Urothelium cell line (cell line): Measurements from ENCODE around the gene GALNS.

Experiments used
- DNase-seq: peaks from one replicate; pipeline ENCODE4 v3.0.0; 2011; ENCODE audit warnings: low spot score, mixed read lengths
- FAIRE-seq: peaks from 2 replicates; lab custom pipeline; 2011; peaks lifted over from hg19 to GRCh38; lab: Jason Lieb, UNC

Gene GALNS

DNA sequence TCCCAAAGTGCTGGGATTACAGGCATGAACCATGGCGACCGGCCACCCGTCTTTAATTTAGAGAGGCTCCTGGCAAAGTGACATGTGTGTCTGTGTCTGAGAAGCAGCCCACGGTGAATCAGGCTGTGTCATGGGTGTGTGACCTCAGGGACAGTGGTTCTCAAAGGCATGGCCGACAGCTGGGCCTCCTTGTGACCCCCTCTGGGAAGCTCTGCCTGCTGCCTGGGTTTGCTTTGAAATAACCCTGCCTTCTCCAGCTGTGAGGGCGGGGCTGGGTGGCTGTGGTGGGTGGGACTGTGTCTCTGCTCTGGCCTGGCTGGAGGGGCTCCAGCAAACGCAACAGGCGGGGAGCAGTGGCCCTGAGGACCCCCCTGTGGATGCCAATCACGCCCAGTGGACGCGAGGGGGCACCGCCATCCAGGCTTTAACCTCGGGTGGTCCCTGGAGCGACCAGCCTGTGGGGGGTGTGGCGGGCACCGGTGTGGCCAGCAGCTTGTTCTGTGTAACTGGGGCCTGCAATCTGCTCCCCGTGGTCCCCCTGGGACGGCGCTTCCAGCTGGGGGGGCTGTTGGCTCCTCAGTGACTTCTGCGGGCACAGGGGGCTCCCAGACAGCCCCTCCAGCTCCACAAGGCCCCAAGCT lies 36.2 kb downstream of the GALNS start:
- no peak for FAIRE-seq
- no peak for DNase-seq

- DNase-seq (no peak), FAIRE-seq (no peak)
Measured at GRCh38 chr16:88819126-88819525, 37.6 kb downstream of the GALNS start.

- FAIRE-seq (no peak), DNase-seq (no peak)
Measured at GRCh38 chr16:88818575-88818874, 38.2 kb downstream of the GALNS start.

GRCh38 chr16:88817785-88818574 lies 38.8 kb downstream of the GALNS start:
- FAIRE-seq (no peak), DNase-seq (no peak)

DNA sequence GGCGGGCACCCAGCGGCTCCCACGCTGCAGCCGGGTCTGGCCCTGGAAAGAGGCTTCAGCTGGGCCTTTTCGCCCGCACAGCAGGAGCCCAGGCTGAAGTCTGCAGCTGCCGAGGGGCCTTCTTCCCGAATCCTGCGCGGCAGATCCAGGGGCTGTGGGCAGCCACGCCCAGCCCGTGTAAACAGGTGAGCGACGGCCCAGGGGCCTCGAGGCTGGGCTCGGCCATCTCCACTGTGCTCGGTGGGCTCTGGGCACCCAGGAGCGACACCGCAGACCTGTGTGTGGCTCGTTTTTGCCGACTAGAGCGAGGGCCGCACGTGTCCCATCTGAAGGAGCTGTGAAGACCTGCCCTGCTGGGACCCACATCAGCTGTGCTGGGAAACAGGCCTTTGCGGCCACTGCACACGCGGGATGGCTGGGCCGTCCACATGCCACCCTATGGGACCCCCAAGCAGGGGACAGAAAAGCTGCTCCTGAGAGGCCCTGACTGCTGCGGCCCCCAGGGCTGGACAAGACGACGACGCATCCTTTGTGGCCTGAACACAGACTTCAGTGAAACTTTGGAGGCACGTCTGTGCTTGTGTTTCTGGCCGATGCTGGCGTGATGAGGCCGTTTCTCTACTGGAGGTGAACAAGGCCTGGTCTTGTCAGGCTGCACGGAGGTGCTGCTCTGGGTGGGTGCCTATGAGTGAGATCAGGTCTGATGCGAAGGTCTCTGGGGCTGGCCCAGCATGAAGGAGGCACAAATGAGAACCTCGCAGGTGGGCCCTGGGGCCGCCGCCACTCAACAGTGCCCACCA lies 39.8 kb downstream of the GALNS start:
- DNase-seq (no peak), FAIRE-seq (no peak)

GRCh38 chr16:88815901-88816589 lies 40.7 kb downstream of the GALNS start:
- FAIRE-seq: peak; percentile 81
- DNase-seq: peak; percentile 52

- FAIRE-seq: no peak
Measured at GRCh38 chr16:88815227-88815626, 41.5 kb downstream of the GALNS start.

DNA sequence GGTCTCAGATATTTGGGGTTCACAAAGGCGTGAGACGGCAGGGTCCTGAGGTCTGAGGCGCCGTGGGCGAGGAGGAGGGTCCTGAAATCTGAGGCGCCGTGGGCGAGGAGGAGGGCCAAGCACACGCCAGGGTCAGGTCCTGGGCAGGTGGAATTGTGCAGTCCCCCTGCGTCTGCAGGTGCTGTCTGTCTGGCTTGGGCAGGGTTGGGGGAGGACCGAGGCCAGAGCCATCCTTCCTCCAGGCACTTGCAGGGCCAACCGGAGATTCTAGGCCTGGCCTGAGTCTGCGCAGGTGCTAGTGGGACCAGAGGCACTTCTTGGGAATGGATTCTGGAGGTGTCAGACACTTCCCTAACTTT lies 42.6 kb downstream of the GALNS start:
- DNase-seq (no peak), FAIRE-seq (no peak)

More at GRCh38 chr16:88815227-88815626, 41.5 kb downstream of the GALNS start:
- no peak for DNase-seq

- FAIRE-seq (no peak), DNase-seq (no peak)
Measured at GRCh38 chr16:88813269-88814143, 43.2 kb downstream of the GALNS start.

DNA sequence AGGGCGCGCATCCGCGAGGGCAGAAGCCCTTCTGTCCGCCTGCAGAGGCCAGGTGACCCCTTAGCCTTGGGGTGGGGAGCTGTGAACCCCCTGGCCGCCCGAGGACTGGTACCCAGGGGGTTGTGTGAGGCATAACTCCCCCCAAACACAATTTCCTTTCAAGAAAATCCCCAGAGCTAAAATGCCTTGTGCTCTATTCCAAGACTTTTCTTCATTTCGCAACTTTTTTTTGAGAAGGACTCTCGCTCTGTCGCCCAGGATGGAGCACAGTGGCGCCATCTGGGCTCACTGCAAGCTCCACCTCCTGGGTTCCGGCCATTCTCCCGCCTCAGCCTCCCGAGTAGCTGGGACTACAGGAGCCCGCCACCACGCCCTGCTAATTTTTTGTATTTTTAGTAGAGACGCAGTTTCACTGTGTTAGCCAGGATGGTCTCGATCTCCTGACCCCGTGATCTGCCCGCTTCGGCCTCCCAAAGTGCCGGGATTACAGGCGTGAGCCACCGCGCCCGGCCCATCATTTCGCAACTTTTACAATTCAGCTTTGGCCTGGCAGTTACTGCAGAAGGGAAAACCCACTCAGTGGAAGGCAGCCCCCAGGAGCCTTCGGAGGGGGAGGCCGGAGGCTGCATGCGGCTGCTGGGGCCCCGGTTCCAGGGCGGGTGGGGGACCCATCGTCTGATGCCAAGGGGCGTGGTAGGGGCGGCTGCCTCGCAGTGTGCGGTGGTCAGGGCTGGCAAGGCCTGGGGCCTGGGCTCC lies 44.1 kb downstream of the GALNS start:
- FAIRE-seq (no peak), DNase-seq (no peak)

DNA sequence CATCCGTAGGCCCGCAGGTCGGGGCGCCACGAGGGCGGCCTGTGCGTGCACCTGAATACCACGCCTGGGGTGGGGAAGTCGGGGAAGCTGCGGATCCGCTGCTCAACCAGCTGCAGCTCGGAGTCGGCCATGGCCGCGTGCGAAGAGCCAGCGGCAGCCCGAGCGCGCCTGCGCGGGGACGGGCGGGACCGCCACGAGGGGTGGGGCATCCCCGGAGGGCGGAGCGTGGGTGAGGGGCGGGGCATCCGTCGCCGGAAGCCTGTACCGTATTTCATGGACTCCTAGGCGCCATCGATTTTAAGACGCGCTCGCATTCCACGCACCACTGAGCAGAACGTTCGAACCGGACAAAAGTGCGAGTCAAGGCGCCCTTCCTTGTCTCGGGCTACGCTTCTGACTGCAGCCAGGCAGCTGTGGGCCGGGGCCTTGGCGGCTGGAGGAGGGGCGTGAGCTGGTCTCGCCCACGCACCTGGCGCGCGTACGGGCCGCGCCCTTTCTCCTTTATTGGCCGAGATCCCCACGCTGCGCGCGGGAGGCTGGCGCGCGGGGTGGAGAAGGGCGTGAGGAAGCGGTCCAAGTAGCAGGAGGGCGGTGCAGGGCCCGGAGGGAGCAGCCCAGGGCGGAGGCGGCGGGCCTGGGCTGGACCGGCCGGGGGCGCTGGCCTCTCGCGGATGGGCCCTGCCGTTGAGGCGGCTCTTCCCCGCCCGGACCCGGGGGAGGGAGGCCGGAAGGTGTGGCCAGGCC lies 44.8 kb downstream of the GALNS start, which contains the start of gene APRT:
Gene APRT, minus strand, starts transcription at position 160 of the 744 bp plus-strand sequence. Its CDS starts 29 bp downstream, at position 131.
- peak; percentile 46 for FAIRE-seq

GRCh38 chr16:88810912-88811768 lies 45.6 kb downstream of the GALNS start:
- DNase-seq: peak; percentile 71
- no peak for FAIRE-seq

More for the DNA sequence above, 44.8 kb downstream of the GALNS start, which contains the start of gene APRT:
- peak; percentile 94 for DNase-seq

DNA sequence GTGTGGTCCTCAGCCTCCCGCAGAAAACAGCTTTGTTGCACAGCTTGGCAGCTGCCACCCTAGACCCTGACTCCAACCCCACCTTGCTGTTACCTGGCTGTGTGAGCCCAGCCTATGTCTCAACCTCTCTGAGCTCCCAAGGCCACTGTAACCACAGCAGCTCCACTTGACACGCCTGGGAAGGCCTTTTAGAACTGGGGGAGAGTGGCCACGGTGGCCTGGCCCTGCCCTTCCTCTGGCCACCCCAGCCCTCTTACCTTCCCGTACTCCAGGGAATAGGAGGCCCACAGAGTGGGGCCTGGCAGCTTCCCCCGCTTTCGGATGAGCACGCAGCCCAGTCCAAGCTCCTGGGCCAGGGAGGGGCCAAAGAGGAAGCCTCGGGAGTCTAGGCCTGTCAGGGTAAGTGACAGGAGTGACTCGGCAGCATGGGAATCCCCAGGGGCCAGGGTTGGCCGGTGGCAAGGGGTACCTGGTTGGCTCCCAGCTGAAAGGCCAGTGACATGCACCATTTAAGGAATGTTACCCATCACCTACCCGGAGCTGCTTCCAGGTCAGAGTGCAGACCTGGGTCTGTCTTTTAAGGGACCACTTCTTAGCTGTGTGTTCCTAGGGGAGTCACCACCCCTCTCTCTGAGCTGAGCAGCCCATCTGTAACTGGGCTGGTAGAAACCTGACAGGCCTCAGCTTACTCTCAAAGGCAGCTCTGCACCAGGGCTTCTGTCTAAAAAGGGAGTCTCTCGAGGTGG lies 46.4 kb downstream of the GALNS start:
- FAIRE-seq: no peak

DNA sequence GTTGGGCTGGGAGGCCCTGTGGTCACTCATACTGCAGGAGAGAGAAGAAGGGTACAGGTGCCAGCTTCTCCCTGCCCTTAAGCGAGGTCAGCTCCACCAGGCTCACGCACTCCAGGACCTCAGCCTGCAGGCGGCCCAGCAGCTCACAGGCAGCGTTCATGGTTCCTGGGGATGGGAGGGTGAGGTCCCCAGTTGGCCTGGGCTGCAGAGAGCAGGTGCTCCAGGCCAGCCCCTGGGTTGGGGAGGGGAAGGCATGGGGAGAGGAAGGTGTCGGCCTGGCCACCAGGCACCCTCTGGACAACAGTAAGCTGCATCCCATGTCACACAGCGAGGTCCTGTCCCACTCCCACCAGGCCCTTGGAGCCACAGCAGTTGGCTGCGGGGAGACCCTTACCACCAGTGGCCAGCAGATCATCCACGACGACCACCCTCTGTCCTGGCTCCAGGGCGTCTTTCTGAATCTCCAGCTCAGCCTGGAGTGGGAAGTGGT lies 47.0 kb downstream of the GALNS start:
- FAIRE-seq (no peak), DNase-seq (no peak)

More for the DNA sequence above, 46.4 kb downstream of the GALNS start:
- peak; percentile 21 for DNase-seq

GRCh38 chr16:88809068-88809675 lies 47.6 kb downstream of the GALNS start:
- no peak for DNase-seq
- FAIRE-seq: no peak
